NCI-H774 (cell line): ENCODE measurements around the gene GID8.

ENCODE experiments used
- DNase-seq: peaks from one replicate; lab custom pipeline; 2025; lab: John Stamatoyannopoulos, UW

Gene GID8

GRCh38 chr20:62958388-62959100 lies 20.6 kb downstream of the GID8 start:
- no peak for DNase-seq

- no peak for DNase-seq
Observed at GRCh38 chr20:62959101-62959971, 21.4 kb downstream of the GID8 start.

DNA sequence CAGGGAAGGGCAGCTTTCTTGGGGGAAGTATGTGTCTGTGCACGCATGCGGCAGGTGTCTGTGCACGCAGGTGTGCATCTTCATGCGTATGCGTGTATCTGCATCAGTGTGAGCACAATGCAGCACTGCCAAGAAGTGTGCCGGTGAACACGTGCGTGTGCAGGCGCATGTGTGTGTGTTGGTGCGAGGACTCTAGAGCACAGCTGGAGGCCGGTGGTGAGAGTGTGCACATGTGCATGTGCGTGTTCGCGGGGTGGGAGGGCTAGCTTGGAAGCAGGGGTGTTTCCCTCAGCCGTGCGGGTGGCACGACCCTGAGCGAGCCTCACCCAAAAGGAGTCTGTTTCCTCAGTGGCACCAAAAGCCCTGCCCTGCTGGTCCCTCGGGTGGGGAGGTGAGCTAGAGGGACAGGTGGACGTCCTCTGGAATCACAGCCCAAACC lies 22.1 kb downstream of the GID8 start:
- DNase-seq: no peak

DNA sequence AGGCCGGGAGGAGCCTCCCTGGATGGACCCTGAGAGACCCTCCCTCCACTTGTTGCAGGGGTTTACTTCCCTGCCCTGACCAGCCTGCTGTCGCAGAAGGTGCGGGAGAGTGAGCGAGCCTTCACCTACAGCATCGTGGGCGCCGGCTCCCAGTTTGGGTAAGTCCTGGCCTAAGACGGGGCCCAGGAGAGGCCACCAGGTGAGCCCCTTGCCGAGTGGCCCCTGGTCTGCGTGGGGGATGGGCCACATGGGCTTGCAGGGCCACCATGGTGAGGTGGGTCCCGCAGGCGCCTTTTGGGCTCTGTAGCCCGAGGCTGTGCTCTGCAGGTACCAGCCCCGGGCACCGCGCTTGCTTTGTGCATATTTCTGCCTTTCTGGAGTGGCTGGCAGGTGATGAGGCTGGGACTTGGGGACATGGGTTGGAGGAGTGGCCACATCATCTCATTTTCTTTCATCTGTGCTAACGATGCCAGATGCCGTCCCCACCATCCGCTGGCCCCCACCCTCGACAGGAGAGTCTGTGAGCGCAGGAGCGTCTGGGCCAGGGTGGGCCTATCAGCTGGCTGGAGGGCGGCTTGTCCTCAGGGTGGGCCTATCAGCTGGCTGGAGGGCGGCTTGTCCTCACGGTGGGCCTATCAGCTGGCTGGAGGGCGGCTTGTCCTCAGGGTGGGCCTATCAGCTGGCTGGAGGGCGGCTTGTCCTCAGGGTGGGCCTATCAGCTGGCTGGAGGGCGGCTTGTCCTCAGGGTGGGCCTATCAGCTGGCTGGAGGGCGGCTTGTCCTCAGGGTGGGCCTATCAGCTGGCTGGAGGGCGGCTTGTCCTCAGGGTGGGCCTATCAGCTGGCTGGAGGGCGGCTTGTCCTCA lies 22.7 kb downstream of the GID8 start:
- peak; percentile 46 for DNase-seq

GRCh38 chr20:62961310-62961783 lies 23.4 kb downstream of the GID8 start:
- no peak for DNase-seq

DNA sequence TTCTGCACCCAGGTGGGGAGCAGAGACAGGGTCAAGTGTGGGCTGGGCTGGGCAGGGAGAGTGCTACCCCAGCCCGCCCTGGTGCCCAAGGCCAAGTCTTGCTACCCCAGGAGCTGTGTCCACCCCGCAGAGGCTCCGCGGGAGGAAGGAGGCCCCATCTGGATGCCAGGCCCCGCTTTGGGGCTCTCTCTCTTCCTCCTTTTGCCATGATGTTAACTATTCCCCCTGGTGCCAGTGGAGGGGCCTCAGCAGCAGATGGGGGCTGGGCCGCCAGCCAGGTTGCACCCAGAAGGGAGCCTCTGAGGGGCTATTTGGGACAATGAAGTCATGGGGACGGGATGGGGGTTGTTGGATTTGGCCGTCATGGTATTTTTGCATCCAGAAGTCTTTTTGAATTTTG lies 23.9 kb downstream of the GID8 start:
- no peak for DNase-seq

- DNase-seq: no peak
Observed at GRCh38 chr20:62962221-62962879, 24.4 kb downstream of the GID8 start.

GRCh38 chr20:62962891-62963613 lies 25.1 kb downstream of the GID8 start:
- DNase-seq: no peak

- DNase-seq: no peak
Observed at GRCh38 chr20:62963614-62964397, 25.9 kb downstream of the GID8 start.

- no peak for DNase-seq
Observed at GRCh38 chr20:62964700-62965099, 26.8 kb downstream of the GID8 start.

DNA sequence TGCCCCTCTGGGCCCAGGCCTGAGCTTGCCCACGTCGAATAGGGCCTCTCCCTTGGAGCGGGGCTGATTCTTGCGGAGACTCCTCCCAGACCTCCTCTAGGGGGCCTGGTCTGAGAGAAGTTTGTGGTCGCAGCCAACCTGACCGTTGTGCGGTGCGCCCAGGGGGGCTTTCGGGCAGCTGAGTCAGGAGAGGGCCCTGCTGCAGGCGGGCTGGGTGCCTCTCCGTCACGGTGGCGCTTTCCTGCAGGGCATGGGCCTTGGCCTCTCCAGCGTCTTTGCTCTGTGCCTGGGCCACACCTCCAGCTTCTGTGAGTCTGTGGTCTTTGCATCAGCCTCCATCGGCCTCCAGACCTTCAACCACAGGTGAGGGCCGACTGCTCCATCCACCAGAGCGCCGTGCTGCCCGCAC lies 27.4 kb downstream of the GID8 start:
- no peak for DNase-seq

DNA sequence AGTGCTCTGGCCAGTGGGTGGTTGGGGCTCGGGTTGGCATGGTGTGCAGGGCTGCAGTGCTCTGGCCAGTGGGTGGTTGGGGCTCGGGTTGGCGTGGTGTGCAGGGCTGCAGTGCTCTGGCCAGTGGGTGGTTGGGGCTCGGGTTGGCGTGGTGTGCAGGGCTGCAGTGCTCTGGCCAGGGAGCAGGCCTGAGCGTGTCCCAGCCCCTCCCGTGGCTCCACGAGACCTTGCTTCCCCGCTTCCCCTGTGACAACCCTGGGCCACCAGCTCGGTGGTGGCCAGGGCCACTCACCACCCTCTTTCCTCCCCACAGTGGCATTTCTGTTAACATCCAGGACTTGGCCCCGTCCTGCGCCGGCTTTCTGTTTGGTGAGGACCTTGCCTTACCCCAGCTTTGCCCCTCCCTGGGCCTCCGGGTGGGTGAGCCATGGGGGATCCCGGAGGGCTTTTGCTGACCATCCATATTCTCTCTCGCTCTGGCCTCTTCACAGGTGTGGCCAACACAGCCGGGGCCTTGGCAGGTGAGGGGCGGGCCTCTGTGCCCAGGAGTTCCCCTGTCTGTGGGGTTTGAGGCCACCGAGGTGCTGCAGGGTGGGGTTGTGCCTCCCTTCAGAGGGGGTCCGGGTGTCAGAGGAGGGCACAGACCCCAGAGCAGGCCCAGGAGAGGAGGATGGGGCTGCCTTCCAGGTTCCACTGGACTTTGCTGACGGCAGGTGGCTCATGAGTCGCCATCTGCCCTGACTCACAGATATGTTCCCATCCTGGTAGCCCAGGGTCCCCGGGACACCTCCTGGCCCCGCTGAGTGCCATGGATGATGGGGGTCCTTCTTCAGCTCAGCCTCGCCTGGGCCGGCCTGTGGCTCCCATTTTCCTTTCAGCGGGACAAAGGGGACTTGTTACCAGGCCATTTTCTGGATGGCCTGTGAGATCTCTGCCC lies 28.5 kb downstream of the GID8 start:
- DNase-seq: no peak

- DNase-seq: no peak
Observed at GRCh38 chr20:62967149-62967501, 29.2 kb downstream of the GID8 start.

GRCh38 chr20:62967628-62968351 lies 29.8 kb downstream of the GID8 start:
- no peak for DNase-seq

DNA sequence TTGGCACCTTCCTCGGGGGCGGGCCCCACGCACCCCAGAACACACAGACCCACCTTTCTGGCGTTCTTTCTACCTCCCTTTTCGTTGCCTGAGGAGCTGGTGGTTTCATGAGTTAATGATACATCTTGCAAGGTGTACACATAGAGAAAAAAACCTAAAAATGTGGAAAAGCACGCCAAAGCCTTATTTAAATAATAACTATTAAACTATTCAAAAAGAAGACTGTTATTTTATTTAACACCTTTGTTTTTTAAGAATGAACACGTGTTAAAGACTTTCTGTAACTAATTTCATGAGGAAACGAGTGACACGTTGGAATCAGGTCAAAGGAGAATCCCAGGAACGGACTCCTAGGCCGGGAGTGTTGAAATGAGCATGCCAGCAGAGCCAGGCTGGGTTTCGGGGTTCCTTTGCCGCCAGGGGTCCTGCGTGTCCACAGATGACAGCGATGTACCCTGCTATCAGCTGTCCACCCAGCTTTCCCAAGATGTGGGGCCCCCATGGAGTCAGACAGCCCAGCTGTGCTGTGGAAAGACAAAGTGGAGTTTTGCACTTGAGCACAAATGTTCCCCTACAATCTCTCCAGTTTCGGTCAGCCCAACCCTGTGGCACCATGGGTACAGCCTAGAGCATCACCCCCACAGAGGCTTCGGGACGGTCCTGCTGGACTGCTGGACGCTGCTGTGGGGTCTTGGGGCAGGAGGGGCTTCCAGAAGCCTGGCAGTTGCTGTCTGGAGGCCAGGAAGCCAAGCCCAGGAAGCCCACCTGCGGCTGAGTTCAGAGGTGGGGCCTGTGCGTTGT lies 30.6 kb downstream of the GID8 start:
- no peak for DNase-seq

DNA sequence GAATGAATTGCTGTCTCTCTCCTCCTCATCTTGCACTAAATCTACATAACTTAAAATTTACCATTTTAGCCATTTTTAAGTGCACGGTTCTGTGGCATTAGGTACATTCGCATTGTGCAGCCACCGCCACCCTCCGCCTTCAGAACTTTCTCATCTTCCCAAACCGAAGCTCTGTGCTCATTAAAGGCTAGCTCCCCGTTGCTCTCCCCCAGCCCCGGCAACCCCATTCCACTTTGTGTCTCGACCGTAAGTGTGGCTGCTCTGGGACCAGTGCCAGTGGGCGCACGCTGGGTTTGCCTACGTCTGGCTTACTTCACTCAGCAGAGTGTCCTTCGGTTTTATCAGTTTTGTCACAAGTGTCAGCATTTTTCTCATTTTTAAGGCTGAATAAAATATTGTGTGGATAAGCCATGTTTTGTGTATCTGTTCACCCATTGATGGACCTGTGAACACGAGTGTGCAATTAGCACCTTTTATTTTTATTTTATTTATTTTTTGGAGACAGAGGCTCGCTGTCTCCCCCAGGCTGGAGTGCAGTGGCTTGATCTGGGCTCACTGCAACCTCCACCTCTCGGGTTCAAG lies 31.3 kb downstream of the GID8 start:
- DNase-seq: no peak

DNA sequence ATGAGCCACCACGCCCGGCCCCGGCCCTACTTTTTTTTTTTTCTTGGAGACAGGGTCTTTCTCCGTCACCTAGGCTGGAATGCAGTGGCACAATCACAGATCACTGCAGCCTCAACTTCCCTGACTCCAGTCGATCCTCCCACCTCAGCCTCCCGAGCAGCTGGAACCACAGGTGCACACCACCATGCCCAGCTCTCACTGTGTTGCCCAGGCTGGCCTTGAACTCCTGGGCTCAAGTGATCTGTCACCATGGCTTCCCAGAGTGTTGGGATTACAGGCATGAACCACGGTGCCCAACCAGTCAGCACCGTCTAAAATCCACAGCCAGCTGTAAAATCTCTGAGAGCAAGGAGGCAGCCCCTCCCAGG lies 32.0 kb downstream of the GID8 start:
- no peak for DNase-seq
